Activated T-cell treated with anti-CD3 and anti-CD28 coated beads for 24 hours (primary cell): ENCODE results near the gene TAF10.

Source experiments
- DNase-seq: peaks from one replicate; pipeline ENCODE4 v3.0.0-alpha.2; 2020; ENCODE audit warnings: low read depth

TAF10 gene

GRCh38 chr11:6576471-6577373, 35.3 kb downstream of the TAF10 start:
- no peak for DNase-seq

GRCh38 chr11:6574816-6575715, 37.0 kb downstream of the TAF10 start:
- no peak for DNase-seq

GRCh38 chr11:6572215-6572614, 39.8 kb downstream of the TAF10 start:
- DNase-seq, result no peak

- DNase-seq, result no peak
Observed at GRCh38 chr11:6571434-6572008, 40.5 kb downstream of the TAF10 start.

GRCh38 chr11:6570691-6571427, 41.2 kb downstream of the TAF10 start:
- no peak for DNase-seq

GRCh38 chr11:6569706-6570105, 42.3 kb downstream of the TAF10 start:
- no peak for DNase-seq

- no peak for DNase-seq
Observed at GRCh38 chr11:6568191-6568918, 43.7 kb downstream of the TAF10 start.

- DNase-seq, result no peak
Observed at GRCh38 chr11:6567371-6567745, 44.7 kb downstream of the TAF10 start.

GRCh38 chr11:6566704-6567370, 45.2 kb downstream of the TAF10 start:
- no peak for DNase-seq

- DNase-seq, result no peak
Observed at GRCh38 chr11:6565988-6566703, 45.9 kb downstream of the TAF10 start.

- no peak for DNase-seq
Observed at GRCh38 chr11:6565325-6565724, 46.7 kb downstream of the TAF10 start.

- DNase-seq, result no peak
Observed at GRCh38 chr11:6563667-6564066, 48.3 kb downstream of the TAF10 start.

- DNase-seq, result no peak
Observed at GRCh38 chr11:6563121-6563619, 48.8 kb downstream of the TAF10 start.

GRCh38 chr11:6561288-6561687, 50.7 kb downstream of the TAF10 start:
- DNase-seq, result no peak
